Activated naive CD4-positive, alpha-beta T cell treated with anti-CD3 and anti-CD28 coated beads for 36 hours (primary cell): Measurements from ENCODE around the gene STK16. TPM values are rescaled to one million over a fixed set of nuclear protein-coding genes. Genes with fewer than 3 reads are reported as not detected.

Experiments
- CTCF ChIA-PET: fragments of 350-600 bp; sonication (Branson Sonifier 250); formaldehyde crosslinking; loops from one replicate; lab custom pipeline; 2021; ENCODE audit warnings: antibody characterized with exemption; lab: Charles Lee
- DNase-seq: peaks from one replicate; pipeline ENCODE4 v3.0.0-alpha.2; 2020
- H3K27ac Mint-ChIP-seq: one replicate; pipeline ENCODE4 v1.8.0; 2021; ENCODE audit warnings: mild to moderate bottlenecking, mixed read lengths
- H3K27me3 Mint-ChIP-seq: one replicate; pipeline ENCODE4 v1.8.0; 2021; ENCODE audit warnings: low read depth, mixed read lengths
- H3K36me3 Mint-ChIP-seq: one replicate; pipeline ENCODE4 v1.8.0; 2021; ENCODE audit warnings: low read depth, mixed read lengths
- H3K4me1 Mint-ChIP-seq: one replicate; pipeline ENCODE4 v1.8.0; 2021; ENCODE audit warnings: low read depth, mixed read lengths
- H3K4me3 Mint-ChIP-seq: one replicate; pipeline ENCODE4 v1.8.0; 2021; ENCODE audit warnings: mild to moderate bottlenecking, moderate library complexity, mixed read lengths
- H3K9me3 Mint-ChIP-seq: one replicate; pipeline ENCODE4 v1.8.0; 2021; ENCODE audit warnings: mixed read lengths
- intact Hi-C: fragments of 100-400 bp; cut with micrococcal nuclease; formaldehyde crosslinking; loops from one replicate; pipeline ENCODE4 v1.15.1; 2023
- total RNA-seq, 2 experiments: library from RNA; stranded (reverse); gene quantifications; one replicate each; pipeline ENCODE4 v1.2.3, GENCODE V29; 2021

STK16 gene
- total RNA-seq, 2 experiments from 2014 or later, result 33.7 to 35.5 TPM

- Mint-ChIP-seq H3K9me3 (no peaks in the 10 kb centered on the region), H3K4me1 (no peaks in the 10 kb centered on the region), H3K4me3 (no peak overlapping the region), H3K27ac (no peak overlapping the region), H3K36me3 (no peaks in the 10 kb centered on the region), H3K27me3 (no peaks in the 10 kb centered on the region)
- no peak for DNase-seq
- intact Hi-C loops, result no loop called here
- CTCF ChIA-PET, result interaction anchor here (0.7 to 2.5 kb wide), 8 partner anchors 9 to 384 kb away, joined by 3 to 14 read pairs (median 5); partner anchors contain the start of gene DNAJB2
Measured at GRCh38 chr2:219261024-219261855, 16.0 kb downstream of the STK16 start.

GRCh38 chr2:219266232-219266631 is 21.0 kb downstream of the STK16 start:
- CTCF ChIA-PET, result interaction anchor here (0.5 to 2.1 kb wide), 4 partner anchors 11 to 101 kb away, joined by 3 to 16 read pairs (median 6); no protein-coding TSS in a partner anchor
- Mint-ChIP-seq H3K4me3 (no peak overlapping the region), H3K4me1 (no peaks in the 10 kb centered on the region), H3K27me3 (no peaks in the 10 kb centered on the region), H3K9me3 (no peaks in the 10 kb centered on the region), H3K27ac (no peak overlapping the region), H3K36me3 (no peaks in the 10 kb centered on the region)
- intact Hi-C loops, result no loop called here
- no peak for DNase-seq

GRCh38 chr2:219266886-219267285 is 21.6 kb downstream of the STK16 start:
- intact Hi-C loops, result no loop called here
- Mint-ChIP-seq H3K4me3 (no peak overlapping the region), H3K27ac (no peak overlapping the region), H3K27me3 (no peaks in the 10 kb centered on the region), H3K36me3 (no peaks in the 10 kb centered on the region), H3K4me1 (no peaks in the 10 kb centered on the region), H3K9me3 (no peaks in the 10 kb centered on the region)
- DNase-seq, result no peak
- CTCF ChIA-PET, result interaction anchor here (1.7 to 2.1 kb wide), 2 partner anchors 11 to 29 kb away, joined by 6 to 16 read pairs; no protein-coding TSS in a partner anchor

GRCh38 chr2:219268294-219268693 is 23.0 kb downstream of the STK16 start:
- Mint-ChIP-seq H3K4me3 (no peak overlapping the region), H3K36me3 (no peaks in the 10 kb centered on the region), H3K9me3 (no peaks in the 10 kb centered on the region), H3K4me1 (no peaks in the 10 kb centered on the region), H3K27ac (no peak overlapping the region), H3K27me3 (no peaks in the 10 kb centered on the region)
- CTCF ChIA-PET, result interaction anchor here (1.7 kb wide), 1 partner anchor 27 kb away, joined by 6 read pairs; no protein-coding TSS in a partner anchor
- intact Hi-C loops, result no loop called here
- DNase-seq, result no peak

GRCh38 chr2:219269362-219270054 is 24.2 kb downstream of the STK16 start:
- CTCF ChIA-PET, result interaction anchor here (1.4 to 1.9 kb wide), 3 partner anchors 8 to 26 kb away, joined by 3 to 6 read pairs (median 6); no protein-coding TSS in a partner anchor
- Mint-ChIP-seq H3K27ac (no peak overlapping the region), H3K4me3 (no peak overlapping the region), H3K36me3 (no peaks in the 10 kb centered on the region), H3K4me1 (no peaks in the 10 kb centered on the region), H3K9me3 (no peaks in the 10 kb centered on the region), H3K27me3 (no peaks in the 10 kb centered on the region)
- intact Hi-C loops, result loop anchor here (10.0 kb wide), 1 partner anchor 1045 kb away; no protein-coding TSS in a partner anchor
- DNase-seq, result no peak

DNA sequence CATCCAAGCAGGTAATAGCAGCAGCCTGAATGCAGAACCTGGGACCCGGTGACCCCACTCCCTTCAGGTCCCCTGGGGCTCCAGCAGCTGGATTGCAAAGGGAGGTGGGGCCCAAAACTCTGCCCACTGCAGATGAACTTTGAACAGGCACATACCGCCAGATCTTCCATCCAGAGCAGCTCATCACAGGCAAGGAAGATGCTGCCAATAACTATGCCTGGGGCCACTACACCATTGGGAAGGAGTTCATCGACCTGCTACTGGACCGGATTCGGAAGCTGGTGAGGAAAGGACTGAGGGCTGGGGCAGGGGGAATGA is 24.7 kb downstream of the STK16 start:
- H3K4me1 Mint-ChIP-seq, result no peaks in the 10 kb centered on the region
- intact Hi-C loops, result loop anchor here (10.0 kb wide), 1 partner anchor 1045 kb away; no protein-coding TSS in a partner anchor
- no peak overlapping the region for H3K4me3 Mint-ChIP-seq
- no peak for DNase-seq
- H3K27me3 Mint-ChIP-seq, result no peaks in the 10 kb centered on the region
- no peaks in the 10 kb centered on the region for H3K36me3 Mint-ChIP-seq
- H3K9me3 Mint-ChIP-seq, result no peaks in the 10 kb centered on the region
- CTCF ChIA-PET, result interaction anchor here (1.4 to 1.9 kb wide), 3 partner anchors 9 to 25 kb away, joined by 3 to 6 read pairs (median 6); no protein-coding TSS in a partner anchor
- H3K27ac Mint-ChIP-seq, result no peak overlapping the region

DNA sequence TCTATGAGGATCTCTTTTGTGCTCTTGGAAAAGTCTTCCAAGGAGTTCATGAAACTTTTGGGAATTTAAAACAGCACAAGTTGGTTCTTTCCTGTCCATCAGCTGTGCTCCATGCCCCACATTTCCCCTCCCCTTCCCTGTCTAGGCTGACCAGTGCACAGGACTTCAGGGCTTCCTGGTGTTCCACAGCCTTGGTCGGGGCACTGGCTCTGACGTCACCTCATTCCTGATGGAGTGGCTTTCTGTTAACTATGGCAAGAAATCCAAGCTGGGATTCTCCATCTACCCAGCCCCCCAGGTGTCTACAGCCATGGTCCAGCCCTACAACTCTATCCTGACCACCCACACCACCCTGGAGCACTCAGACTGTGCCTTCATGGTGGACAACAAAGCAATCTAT is 25.7 kb downstream of the STK16 start:
- H3K4me1 Mint-ChIP-seq, result no peaks in the 10 kb centered on the region
- H3K36me3 Mint-ChIP-seq, result no peaks in the 10 kb centered on the region
- CTCF ChIA-PET, result interaction anchor here (1.0 to 1.9 kb wide), 2 partner anchors 10 to 28 kb away, joined by 6 read pairs; no protein-coding TSS in a partner anchor

GRCh38 chr2:219272356-219272755 is 27.1 kb downstream of the STK16 start:
- H3K4me3 Mint-ChIP-seq, result no peak overlapping the region
- no peak for DNase-seq

More for the DNA sequence above, 25.7 kb downstream of the STK16 start:
- no peak for DNase-seq
- Mint-ChIP-seq H3K27me3 (no peaks in the 10 kb centered on the region), H3K27ac (no peak overlapping the region), H3K9me3 (no peaks in the 10 kb centered on the region), H3K4me3 (no peak overlapping the region)
- intact Hi-C loops, result loop anchor here (10.0 kb wide), 1 partner anchor 1046 kb away; no protein-coding TSS in a partner anchor

GRCh38 chr2:219272995-219273394 is 27.7 kb downstream of the STK16 start:
- H3K27ac Mint-ChIP-seq, result no peak overlapping the region

More at GRCh38 chr2:219272356-219272755, 27.1 kb downstream of the STK16 start:
- intact Hi-C loops, result loop anchor here (10.0 kb wide), 1 partner anchor 1048 kb away; no protein-coding TSS in a partner anchor
- H3K4me1 Mint-ChIP-seq, result peaks cover 1% of the 10 kb centered on the region
- no peaks in the 10 kb centered on the region for H3K9me3 Mint-ChIP-seq
- CTCF ChIA-PET, result no interaction called here
- H3K27ac Mint-ChIP-seq, result no peak overlapping the region
- no peaks in the 10 kb centered on the region for H3K27me3 Mint-ChIP-seq
- no peaks in the 10 kb centered on the region for H3K36me3 Mint-ChIP-seq

DNA sequence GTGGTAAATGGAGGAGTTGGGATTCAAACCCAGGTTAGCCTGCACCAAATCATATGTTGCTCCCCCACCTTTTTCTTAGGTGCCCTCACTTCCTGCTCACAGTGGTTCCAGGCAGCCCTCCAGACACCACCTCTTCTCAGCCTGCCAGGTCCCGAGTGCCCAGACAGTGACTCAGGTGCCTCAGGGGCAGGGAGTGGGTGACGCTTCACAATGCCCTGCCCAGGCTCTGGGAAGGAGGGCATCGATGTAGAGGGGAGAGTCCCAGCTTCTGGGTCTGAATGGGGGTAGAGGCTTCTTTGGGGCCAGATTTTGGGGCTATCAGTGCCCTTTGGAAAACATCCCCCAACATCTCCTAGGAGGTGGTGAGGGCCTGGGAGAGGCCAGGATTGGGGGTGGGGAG is 28.7 kb downstream of the STK16 start:
- CTCF ChIA-PET, result interaction anchor here (0.9 to 2.1 kb wide), 3 partner anchors 16 to 24 kb away, joined by 4 to 14 read pairs (median 5); no protein-coding TSS in a partner anchor
- DNase-seq, result no peak
- no peak overlapping the region for H3K27ac Mint-ChIP-seq
- no peaks in the 10 kb centered on the region for H3K27me3 Mint-ChIP-seq
- intact Hi-C loops, result loop anchor here (10.0 kb wide), 1 partner anchor 1049 kb away; no protein-coding TSS in a partner anchor
- H3K4me1 Mint-ChIP-seq, result peaks cover 17% of the 10 kb centered on the region
- no peaks in the 10 kb centered on the region for H3K9me3 Mint-ChIP-seq
- no peak overlapping the region for H3K4me3 Mint-ChIP-seq
- no peaks in the 10 kb centered on the region for H3K36me3 Mint-ChIP-seq

More at GRCh38 chr2:219272995-219273394, 27.7 kb downstream of the STK16 start:
- CTCF ChIA-PET, result interaction anchor here (0.6 to 2.1 kb wide), 2 partner anchors 22 to 78 kb away, joined by 3 to 14 read pairs; no protein-coding TSS in a partner anchor
- Mint-ChIP-seq H3K9me3 (no peaks in the 10 kb centered on the region), H3K4me1 (peaks cover 7% of the 10 kb centered on the region), H3K4me3 (no peak overlapping the region), H3K27me3 (no peaks in the 10 kb centered on the region), H3K36me3 (no peaks in the 10 kb centered on the region)
- no peak for DNase-seq
- intact Hi-C loops, result loop anchor here (10.0 kb wide), 1 partner anchor 1048 kb away; no protein-coding TSS in a partner anchor

DNA sequence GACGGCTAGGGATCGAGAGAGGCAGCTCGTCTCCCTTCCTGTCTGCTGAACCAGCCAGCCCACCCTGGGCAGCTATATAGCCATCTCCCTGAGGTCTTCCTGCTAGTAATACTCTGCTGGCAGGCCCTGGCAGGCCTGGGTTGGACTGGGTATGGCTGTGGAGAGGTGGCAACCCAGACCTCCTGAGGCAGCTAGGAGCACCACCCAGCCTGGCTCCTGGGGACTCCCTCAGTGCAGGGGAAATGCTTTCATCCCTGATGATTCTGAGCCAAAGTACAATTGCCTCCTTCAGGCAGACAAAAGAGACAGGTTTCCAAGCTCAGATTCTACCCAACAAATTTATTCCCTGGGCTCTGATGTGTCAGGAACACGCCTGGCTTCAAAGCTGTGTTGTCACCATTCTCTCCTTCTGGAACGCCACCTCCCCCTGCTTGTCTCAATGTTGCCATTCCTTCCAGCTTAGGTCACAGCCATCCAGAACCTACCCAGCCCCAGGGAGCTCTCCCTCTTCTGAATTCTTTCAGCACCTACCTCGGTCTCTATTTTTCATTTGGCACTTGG is 29.2 kb downstream of the STK16 start:
- no peak overlapping the region for H3K4me3 Mint-ChIP-seq
- intact Hi-C loops, result loop anchor here (10.0 kb wide), 1 partner anchor 1050 kb away; no protein-coding TSS in a partner anchor
- no peaks in the 10 kb centered on the region for H3K36me3 Mint-ChIP-seq
- no peak overlapping the region for H3K27ac Mint-ChIP-seq
- CTCF ChIA-PET, result interaction anchor here (0.9 to 2.1 kb wide), 4 partner anchors 16 to 24 kb away, joined by 4 to 14 read pairs (median 4); no protein-coding TSS in a partner anchor
- no peaks in the 10 kb centered on the region for H3K27me3 Mint-ChIP-seq
- H3K9me3 Mint-ChIP-seq, result no peaks in the 10 kb centered on the region
- H3K4me1 Mint-ChIP-seq, result peaks cover 17% of the 10 kb centered on the region
- DNase-seq, result no peak
